Measurements from ENCODE around the gene CCT7. TPM values are rescaled to one million over a fixed set of nuclear protein-coding genes. Genes with fewer than 3 reads are reported as not detected.

CCT7 gene
- total RNA-seq, 2 donors from 2014 or later: 347 to 391 TPM

DNA sequence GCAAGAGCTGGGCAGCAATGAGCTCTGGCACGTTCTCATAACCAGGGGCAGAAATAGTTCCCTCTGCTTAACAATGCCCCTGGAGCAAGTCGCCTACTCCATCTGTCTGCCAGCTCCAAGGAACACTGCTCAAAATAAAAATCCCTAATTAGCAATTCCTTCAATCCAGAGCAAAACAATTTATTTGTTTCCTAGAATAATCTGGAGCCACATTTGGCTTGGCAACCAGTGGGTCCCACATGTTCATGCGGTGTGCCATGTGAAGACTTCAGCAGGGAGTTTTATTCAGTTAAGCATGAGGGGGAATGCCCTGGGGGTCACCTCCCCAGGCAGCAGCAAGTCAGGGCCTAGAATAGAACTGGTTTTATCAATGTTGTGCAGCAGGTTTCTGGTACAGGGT is 66.8 kb downstream of the CCT7 start:
- Histone ChIP-seq H3K27me3 (ENCODE audit: control insufficient read depth, insufficient read depth, low read length, poor library complexity, severe bottlenecking) (peaks cover 74% of the 10 kb centered on the region), H3K27ac (ENCODE audit: low read depth, low read length) (no peak overlapping the region), H3K4me3 (ENCODE audit: low read length) (no peak overlapping the region), H3K9ac (ENCODE audit: extremely low read depth, low read length, poor library complexity, severe bottlenecking) (no peak overlapping the region), H3K4me1 (ENCODE audit: control insufficient read depth, insufficient read depth, low read length) (no peaks in the 10 kb centered on the region), H3K9me3 (ENCODE audit: control insufficient read depth, low read length) (no peaks in the 10 kb centered on the region), H3K36me3 (ENCODE audit: control insufficient read depth, insufficient read depth, low read length) (no peaks in the 10 kb centered on the region)
- no peaks in the 10 kb centered on the region for H3K36me3 Mint-ChIP-seq (ENCODE audit: low read depth)
- no peaks in the 10 kb centered on the region for H3K4me1 Mint-ChIP-seq
- peaks cover 56% of the 10 kb centered on the region for H3K27me3 Mint-ChIP-seq (ENCODE audit: insufficient read depth)
- no peak for TF ChIP-seq CTCF (conservative IDR thresholded peaks at IDR 0.05)
- H3K4me3 Mint-ChIP-seq: no peak overlapping the region
- no peaks in the 10 kb centered on the region for H3K9me3 Mint-ChIP-seq
- 82 to 95% methylated on average over 3 of the region's 3 CpGs for WGBS, 2 experiments (ENCODE audit: insufficient coverage in 1 of 2, insufficient read length in 1 of 2)
- no peak for DNase-seq
- H3K27ac Mint-ChIP-seq: no peak overlapping the region

- Histone ChIP-seq H3K9ac (ENCODE audit: extremely low read depth, low read length, poor library complexity, severe bottlenecking) (no peak overlapping the region), H3K4me3 (ENCODE audit: low read length) (no peak overlapping the region), H3K27me3 (ENCODE audit: control insufficient read depth, insufficient read depth, low read length, poor library complexity, severe bottlenecking) (peaks cover 71% of the 10 kb centered on the region), H3K4me1 (ENCODE audit: control insufficient read depth, insufficient read depth, low read length) (no peaks in the 10 kb centered on the region), H3K36me3 (ENCODE audit: control insufficient read depth, insufficient read depth, low read length) (no peaks in the 10 kb centered on the region), H3K27ac (ENCODE audit: low read depth, low read length) (no peak overlapping the region), H3K9me3 (ENCODE audit: control insufficient read depth, low read length) (no peaks in the 10 kb centered on the region)
- no peak for DNase-seq
- TF ChIP-seq CTCF (conservative IDR thresholded peaks at IDR 0.05): no peak
- H3K27ac Mint-ChIP-seq: no peak overlapping the region
- peaks cover 51% of the 10 kb centered on the region for H3K27me3 Mint-ChIP-seq (ENCODE audit: insufficient read depth)
- no peak overlapping the region for H3K4me3 Mint-ChIP-seq
- 38 to 87% methylated on average over 1 to 3 of the region's 4 CpGs for WGBS, 2 experiments (ENCODE audit: insufficient coverage in 1 of 2, insufficient read length in 1 of 2)
- no peaks in the 10 kb centered on the region for H3K9me3 Mint-ChIP-seq
- no peaks in the 10 kb centered on the region for H3K36me3 Mint-ChIP-seq (ENCODE audit: low read depth)
- H3K4me1 Mint-ChIP-seq: no peaks in the 10 kb centered on the region
These were observed 67.5 kb downstream of the CCT7 start for GRCh38 chr2:73301636-73302035.

Other genes starting within 250 kb of the CCT7 start
- gene SFXN5, start 162.6 kb upstream of the CCT7 start, total RNA-seq: 10 to 100 TPM; 30.7 to 32.8 TPM
- 10 to 100 TPM; 12.1 to 17.3 TPM for gene RAB11FIP5, start 121.4 kb upstream of the CCT7 start, total RNA-seq
- gene NOTO, start 31.7 kb upstream of the CCT7 start, total RNA-seq: not detected
- 10 to 100 TPM; 34.9 to 35.4 TPM for gene SMYD5, start 20.1 kb upstream of the CCT7 start, total RNA-seq
- gene PRADC1, start 1.1 kb upstream of the CCT7 start, total RNA-seq: 10 to 100 TPM in 1 of 2 donors, 1 to 10 TPM in 1; 8.8 to 10.2 TPM
- 10 to 100 TPM in 1 of 2 donors, 1 to 10 TPM in 1; 9.0 to 11.2 TPM for gene FBXO41, start 50.2 kb downstream of the CCT7 start, total RNA-seq
- gene EGR4, start 59.2 kb downstream of the CCT7 start, total RNA-seq: under 1 TPM in 1 of 2 donors, not detected in 1; 0.15 TPM
- gene ALMS1, start 151.5 kb downstream of the CCT7 start, total RNA-seq: 10 to 100 TPM; 52.4 to 56.1 TPM

All from endodermal cell (in vitro differentiated cells).